ENCODE results near the gene ANKRD11. TPM values are rescaled to one million over a fixed set of nuclear protein-coding genes. Genes with fewer than 3 reads are reported as not detected.
A peak's percentile ranks its signal among the peaks of the same experiment; 100 is the strongest.

Gene ANKRD11
- total RNA-seq, 3 donors from 2014 or later, result 153 to 181 (median 162) TPM

DNA sequence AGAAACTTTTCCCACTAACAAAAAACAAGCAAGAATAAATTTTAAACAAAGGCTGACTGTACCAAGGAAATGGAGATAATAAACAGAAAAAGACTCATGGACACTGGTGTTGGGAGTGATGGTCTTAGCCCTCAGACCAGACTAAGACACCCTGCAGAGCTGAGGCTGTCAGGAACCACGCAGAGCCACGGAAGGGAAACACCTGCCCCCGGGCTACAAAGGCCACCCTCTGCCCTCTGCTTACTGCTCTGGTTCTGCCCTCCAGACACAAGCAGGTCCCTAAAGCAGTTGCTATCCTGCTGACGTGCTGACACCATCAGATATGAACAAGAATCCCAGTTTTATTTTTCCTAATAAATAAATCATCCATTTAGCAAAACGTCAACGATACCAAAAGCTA, 80.0 kb downstream of the ANKRD11 start:
- H3K9me3 Mint-ChIP-seq, result no peaks in the 10 kb centered on the region
- ATAC-seq (no peak), DNase-seq (no peak)
- H3K4me3 Mint-ChIP-seq, result no peak overlapping the region
- no peaks in the 10 kb centered on the region for H3K27me3 Mint-ChIP-seq (ENCODE audit: low read depth)
- H3K4me1 Mint-ChIP-seq (ENCODE audit: low read depth), result peaks cover 84% of the 10 kb centered on the region
- peaks cover 2% of the 10 kb centered on the region for H3K36me3 Mint-ChIP-seq (ENCODE audit: insufficient read depth)

DNA sequence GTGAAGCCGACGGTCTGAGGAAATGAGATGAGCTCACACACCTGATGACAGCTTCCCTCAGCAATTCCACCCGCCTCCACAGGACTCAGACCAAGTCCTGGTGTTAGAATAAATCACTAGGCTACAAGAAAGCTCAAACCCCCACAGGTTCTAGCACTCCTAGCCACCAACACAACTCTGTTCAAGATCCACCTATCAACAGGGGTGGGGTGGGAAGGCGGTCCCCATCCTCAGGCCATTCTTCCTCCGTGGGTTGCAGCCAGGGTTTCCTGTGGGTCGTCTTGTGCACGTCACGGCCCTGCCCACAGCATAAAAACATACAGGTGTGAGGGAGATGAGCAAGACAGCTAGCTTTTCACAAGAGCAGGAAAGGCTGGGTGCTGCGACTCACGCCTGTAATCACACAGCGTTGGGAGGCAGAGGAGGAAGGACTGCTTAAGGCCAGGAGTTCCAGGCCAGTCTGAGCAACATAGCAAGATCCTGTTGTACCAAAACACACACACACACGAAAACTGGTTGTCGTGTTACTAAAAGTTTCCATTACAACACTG, 81.1 kb downstream of the ANKRD11 start:
- ATAC-seq (peak; percentile 81 to 84), DNase-seq (peak; percentile 56)
- no peaks in the 10 kb centered on the region for H3K9me3 Mint-ChIP-seq
- peaks cover 2% of the 10 kb centered on the region for H3K36me3 Mint-ChIP-seq (ENCODE audit: insufficient read depth)
- H3K27me3 Mint-ChIP-seq (ENCODE audit: low read depth), result no peaks in the 10 kb centered on the region
- peak overlapping the region; percentile 27 for H3K4me3 Mint-ChIP-seq
- peaks cover 88% of the 10 kb centered on the region for H3K4me1 Mint-ChIP-seq (ENCODE audit: low read depth)

DNA sequence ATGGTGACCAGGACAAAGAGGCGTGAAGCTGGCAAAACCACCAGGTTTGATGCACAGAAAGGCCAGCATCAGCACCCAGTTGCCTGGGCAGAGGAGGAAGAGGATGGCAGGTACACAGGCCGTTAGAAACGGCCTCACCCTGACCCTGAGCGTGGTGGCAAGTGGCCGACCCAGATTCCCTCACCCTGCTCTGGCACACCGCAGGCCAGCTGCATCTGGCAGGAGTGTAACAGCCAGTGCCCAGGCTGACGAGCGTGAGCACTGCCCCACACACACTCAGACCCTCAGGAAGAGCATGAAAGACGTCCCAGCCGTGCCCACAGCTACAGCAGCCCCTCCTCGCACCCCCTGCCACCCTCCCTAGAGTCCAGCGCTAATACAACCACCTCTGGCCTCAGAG, 82.0 kb downstream of the ANKRD11 start:
- peaks cover under 1% of the 10 kb centered on the region for H3K36me3 Mint-ChIP-seq (ENCODE audit: insufficient read depth)
- DNase-seq (no peak), ATAC-seq (no peak)
- H3K9me3 Mint-ChIP-seq, result no peaks in the 10 kb centered on the region
- no peaks in the 10 kb centered on the region for H3K27me3 Mint-ChIP-seq (ENCODE audit: low read depth)
- peak overlapping the region; percentile 62 for H3K4me3 Mint-ChIP-seq
- peaks cover 91% of the 10 kb centered on the region for H3K4me1 Mint-ChIP-seq (ENCODE audit: low read depth)

DNA sequence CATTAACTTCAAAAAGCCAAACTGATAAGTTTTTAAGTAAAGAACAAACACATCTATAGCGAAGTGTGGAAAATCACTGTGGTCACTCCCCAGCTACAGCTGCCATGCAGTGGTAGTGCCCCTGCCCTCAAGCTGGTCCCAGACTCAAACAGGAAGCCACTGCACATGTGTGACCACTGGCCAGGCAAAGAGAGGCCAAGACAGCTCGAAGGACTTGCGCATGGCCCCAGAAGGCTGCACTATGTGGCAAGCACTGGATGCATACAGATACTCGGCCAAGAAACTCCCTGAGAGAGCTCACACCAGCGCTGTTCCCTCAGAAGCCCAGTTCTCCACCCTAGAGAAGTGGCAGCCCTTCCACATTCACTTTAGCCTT, 82.4 kb downstream of the ANKRD11 start:
- ATAC-seq (no peak), DNase-seq (no peak)
- peaks cover 91% of the 10 kb centered on the region for H3K4me1 Mint-ChIP-seq (ENCODE audit: low read depth)
- H3K36me3 Mint-ChIP-seq (ENCODE audit: insufficient read depth), result peaks cover 1% of the 10 kb centered on the region
- no peaks in the 10 kb centered on the region for H3K27me3 Mint-ChIP-seq (ENCODE audit: low read depth)
- H3K4me3 Mint-ChIP-seq, result peak overlapping the region; percentile 62
- H3K9me3 Mint-ChIP-seq, result no peaks in the 10 kb centered on the region

DNA sequence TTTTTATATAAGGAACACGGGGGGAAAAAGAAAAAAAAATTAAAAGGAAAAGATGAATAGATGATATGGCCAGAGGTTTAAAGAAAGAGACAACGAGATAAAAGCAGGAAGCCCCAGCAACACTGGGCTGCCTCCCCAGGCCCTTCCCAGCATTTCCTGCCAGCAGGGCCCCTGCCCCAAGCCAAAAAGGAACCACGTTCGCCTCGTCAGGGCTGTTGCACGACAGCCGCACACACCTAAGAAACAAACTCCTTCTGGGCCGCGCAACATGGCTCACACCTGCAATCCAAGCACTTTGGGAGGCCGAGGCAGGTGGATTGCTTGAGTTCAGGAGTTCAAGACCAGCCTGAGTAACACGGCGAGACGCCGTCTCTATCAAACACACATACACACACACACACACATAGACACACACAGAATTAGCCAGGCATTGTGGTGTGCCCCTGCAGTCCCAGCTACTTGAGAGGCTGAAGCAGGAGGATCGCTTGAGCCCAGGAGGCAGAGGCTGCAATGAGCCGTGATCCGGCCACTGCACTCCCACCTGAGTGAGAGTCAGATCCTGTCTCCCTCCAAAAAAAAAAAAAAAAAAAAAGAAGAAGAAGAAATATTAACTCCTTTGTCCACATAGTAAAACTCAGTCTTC, 83.0 kb downstream of the ANKRD11 start:
- no peak for DNase-seq
- ATAC-seq, result no peak
- peaks cover 88% of the 10 kb centered on the region for H3K4me1 Mint-ChIP-seq (ENCODE audit: low read depth)

DNA sequence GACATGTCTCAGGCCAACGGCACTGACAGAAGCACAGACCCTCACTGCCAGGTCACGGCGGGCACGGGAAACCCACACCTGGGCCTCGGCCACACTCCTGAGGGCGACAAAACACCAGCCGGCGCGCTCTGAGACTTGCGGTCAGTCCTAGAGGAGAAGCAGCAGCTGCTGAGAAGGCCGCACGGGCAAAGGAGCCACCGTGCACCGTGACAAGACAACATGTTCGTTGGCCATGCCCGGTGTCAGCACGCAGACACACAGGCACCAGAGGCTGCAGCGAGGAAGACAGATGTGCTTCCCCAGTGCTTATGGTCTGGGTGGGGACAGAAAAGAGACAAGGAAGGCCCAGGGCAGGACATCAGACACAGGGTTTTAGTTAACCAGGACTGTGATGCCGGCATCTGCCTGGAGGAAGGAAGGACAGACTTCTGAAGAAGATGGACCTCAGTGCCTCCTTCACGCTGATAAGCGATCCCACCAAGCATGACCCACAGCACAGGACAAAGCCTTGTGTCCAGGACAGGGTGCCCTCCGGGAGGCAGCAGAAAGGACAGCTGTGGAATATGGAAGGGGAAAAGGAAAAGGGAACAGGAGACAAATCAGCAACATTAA, 84.0 kb downstream of the ANKRD11 start:
- Mint-ChIP-seq H3K9me3 (no peaks in the 10 kb centered on the region), H3K36me3 (ENCODE audit: insufficient read depth) (peaks cover 1% of the 10 kb centered on the region), H3K4me1 (ENCODE audit: low read depth) (peaks cover 90% of the 10 kb centered on the region), H3K4me3 (peak overlapping the region; percentile 62), H3K27me3 (ENCODE audit: low read depth) (no peaks in the 10 kb centered on the region)
- no peak for ATAC-seq
- DNase-seq, result no peak

More for the DNA sequence above, 83.0 kb downstream of the ANKRD11 start:
- Mint-ChIP-seq H3K9me3 (no peaks in the 10 kb centered on the region), H3K36me3 (ENCODE audit: insufficient read depth) (peaks cover 1% of the 10 kb centered on the region), H3K4me3 (peak overlapping the region; percentile 62), H3K27me3 (ENCODE audit: low read depth) (no peaks in the 10 kb centered on the region)

DNA sequence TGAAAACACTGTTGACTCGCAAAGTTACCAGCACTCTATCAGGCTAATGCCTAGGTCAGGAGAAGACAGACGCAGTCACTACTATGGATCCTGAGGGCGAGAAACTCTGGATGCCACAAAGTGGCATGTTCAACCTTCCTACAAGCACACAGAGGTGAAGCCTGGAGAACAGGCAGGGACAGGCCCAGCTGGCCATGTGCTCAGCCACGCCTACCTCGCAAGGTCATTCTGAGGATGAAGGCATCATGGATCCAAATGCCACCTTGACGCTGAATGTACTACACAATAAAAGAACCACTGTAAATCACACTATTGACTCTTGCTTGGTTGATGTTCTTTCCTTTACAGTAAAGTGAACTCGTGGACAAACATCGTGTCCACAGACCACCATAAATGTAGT, 85.8 kb downstream of the ANKRD11 start:
- ATAC-seq (no peak), DNase-seq (no peak)
- H3K9me3 Mint-ChIP-seq, result no peaks in the 10 kb centered on the region
- H3K4me3 Mint-ChIP-seq, result no peak overlapping the region
- H3K36me3 Mint-ChIP-seq (ENCODE audit: insufficient read depth), result peaks cover 1% of the 10 kb centered on the region
- H3K4me1 Mint-ChIP-seq (ENCODE audit: low read depth), result peaks cover 78% of the 10 kb centered on the region
- no peaks in the 10 kb centered on the region for H3K27me3 Mint-ChIP-seq (ENCODE audit: low read depth)

DNA sequence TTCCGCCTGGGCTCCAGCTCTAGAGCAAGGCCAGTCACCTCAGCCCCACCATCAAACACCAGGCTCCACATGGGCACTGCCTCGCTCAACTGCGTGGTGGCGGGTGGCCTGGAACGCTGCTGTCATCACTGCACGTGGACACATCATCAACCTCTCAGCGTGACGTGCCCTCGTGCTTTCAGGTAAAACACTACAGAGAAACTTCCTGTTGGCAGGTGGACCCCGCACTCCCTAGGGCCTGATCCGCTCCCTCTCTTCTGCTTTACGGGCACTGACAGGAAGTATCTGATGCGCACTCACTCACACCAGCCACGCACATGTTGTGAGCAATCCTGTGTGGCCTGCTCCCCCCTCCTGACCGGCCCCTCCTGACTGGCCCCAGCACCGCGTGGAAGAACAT, 87.4 kb downstream of the ANKRD11 start:
- Mint-ChIP-seq H3K36me3 (ENCODE audit: insufficient read depth) (peaks cover 7% of the 10 kb centered on the region), H3K27me3 (ENCODE audit: low read depth) (no peaks in the 10 kb centered on the region), H3K9me3 (no peaks in the 10 kb centered on the region), H3K4me3 (peak overlapping the region; percentile 52), H3K4me1 (ENCODE audit: low read depth) (peaks cover 73% of the 10 kb centered on the region)
- peak; percentile 62 to 73 for ATAC-seq
- peak; percentile 28 for DNase-seq

DNA sequence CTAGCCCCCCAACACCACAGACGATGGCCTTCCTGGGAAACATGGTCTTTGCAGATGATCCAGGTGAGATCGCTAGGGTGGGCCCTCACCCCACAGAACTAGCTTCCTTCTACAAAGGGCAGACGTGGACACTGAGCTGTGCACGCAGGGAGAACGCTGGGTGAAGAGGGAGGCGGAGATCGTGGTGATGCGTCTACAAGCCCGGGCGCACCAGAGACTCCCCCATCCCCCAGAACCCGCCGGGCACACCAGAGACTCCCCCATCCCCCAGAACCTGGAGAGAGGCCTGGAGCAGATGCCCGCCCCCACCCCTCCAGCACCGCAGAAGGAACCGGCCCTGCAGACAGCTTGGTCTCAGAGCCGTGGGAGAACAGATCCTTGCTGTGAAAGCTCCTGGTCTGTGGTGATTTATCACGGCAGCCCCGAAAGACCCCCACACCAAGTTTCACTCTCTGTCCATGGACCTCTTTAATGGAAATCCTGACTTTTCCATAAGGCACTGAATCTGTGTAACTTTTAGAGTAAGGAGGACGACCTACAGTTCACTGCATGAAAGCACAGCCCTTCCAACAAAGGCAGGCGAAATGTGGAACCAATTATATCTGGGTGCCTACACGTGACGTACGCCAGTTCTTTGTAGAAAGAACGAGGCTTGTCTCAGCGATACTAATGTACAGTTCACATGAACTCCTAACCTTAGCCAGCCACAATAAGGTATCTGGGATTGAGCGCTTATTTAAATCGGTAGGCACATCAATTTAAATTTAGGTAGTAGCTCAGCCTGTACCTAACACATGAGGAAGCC, 88.5 kb downstream of the ANKRD11 start:
- Mint-ChIP-seq H3K27me3 (ENCODE audit: low read depth) (no peaks in the 10 kb centered on the region), H3K4me3 (no peak overlapping the region), H3K4me1 (ENCODE audit: low read depth) (peaks cover 70% of the 10 kb centered on the region), H3K9me3 (no peaks in the 10 kb centered on the region), H3K36me3 (ENCODE audit: insufficient read depth) (peaks cover 7% of the 10 kb centered on the region)
- DNase-seq, result no peak
- ATAC-seq, result no peak

DNA sequence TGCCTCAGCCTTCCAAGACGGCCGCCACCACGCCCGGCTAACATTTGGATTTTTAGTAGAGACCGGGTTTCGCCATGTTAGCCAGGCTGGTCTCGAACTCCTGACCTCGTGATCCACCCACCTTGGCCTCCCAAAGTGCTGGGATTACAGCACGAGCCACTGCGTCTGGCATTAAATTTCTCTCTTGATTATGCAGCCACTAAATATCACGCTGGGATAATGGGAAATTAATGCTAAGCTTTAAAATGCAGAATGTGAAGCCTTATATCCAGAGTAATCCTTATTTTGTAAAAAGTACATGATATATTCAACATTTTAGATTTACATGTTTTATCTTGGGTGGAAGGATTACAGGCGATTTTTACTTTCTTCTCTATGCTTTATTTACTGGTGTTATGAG, 89.2 kb downstream of the ANKRD11 start:
- peaks cover 63% of the 10 kb centered on the region for H3K4me1 Mint-ChIP-seq (ENCODE audit: low read depth)
- H3K4me3 Mint-ChIP-seq, result no peak overlapping the region
- DNase-seq (no peak), ATAC-seq (no peak)
- peaks cover 7% of the 10 kb centered on the region for H3K36me3 Mint-ChIP-seq (ENCODE audit: insufficient read depth)
- no peaks in the 10 kb centered on the region for H3K9me3 Mint-ChIP-seq
- no peaks in the 10 kb centered on the region for H3K27me3 Mint-ChIP-seq (ENCODE audit: low read depth)

DNA sequence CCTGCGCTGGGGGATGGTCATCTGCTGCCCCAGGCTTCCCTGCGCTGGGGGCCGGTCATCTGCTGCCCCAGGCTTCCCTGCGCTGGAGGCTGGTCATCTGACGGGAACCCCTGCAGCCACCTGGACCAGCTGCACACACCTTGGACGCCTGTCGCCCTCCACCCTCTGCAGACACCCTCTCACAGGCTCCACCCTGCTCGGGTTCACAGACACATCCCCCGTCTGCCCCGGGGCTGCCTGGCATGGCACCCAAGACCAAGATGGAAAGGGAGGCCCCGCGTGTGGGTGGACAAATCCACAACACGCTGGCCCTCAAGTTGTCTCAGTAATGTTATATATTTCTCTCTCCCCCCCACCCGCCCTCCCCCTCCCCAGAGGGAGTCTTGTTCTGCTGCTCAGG, 89.6 kb downstream of the ANKRD11 start:
- H3K4me3 Mint-ChIP-seq, result no peak overlapping the region
- ATAC-seq (no peak), DNase-seq (no peak)
- no peaks in the 10 kb centered on the region for H3K9me3 Mint-ChIP-seq
- H3K27me3 Mint-ChIP-seq (ENCODE audit: low read depth), result no peaks in the 10 kb centered on the region
- H3K4me1 Mint-ChIP-seq (ENCODE audit: low read depth), result peaks cover 61% of the 10 kb centered on the region
- peaks cover 7% of the 10 kb centered on the region for H3K36me3 Mint-ChIP-seq (ENCODE audit: insufficient read depth)

DNA sequence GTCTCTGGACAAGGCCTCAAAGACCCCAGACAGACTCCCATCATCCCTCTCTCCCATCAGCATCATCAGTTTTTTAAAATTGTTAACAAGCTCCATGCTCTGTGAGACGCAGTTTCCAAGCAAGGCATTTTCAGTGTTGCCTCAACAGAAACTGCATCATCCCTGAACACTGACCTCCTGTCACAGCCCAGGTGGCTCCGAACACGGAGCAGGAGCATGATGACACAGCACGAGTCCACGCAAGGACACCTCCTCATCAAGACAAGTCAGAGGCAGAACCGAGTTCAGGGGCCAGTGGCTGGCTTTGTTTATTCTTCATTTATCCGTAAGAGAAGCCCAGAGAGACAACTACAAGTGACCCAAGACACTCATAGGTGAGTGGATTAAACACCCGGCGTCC, 91.4 kb downstream of the ANKRD11 start:
- no peak for DNase-seq
- peaks cover 11% of the 10 kb centered on the region for H3K36me3 Mint-ChIP-seq (ENCODE audit: insufficient read depth)
- no peak overlapping the region for H3K4me3 Mint-ChIP-seq
- H3K9me3 Mint-ChIP-seq, result no peaks in the 10 kb centered on the region
- H3K4me1 Mint-ChIP-seq (ENCODE audit: low read depth), result peaks cover 59% of the 10 kb centered on the region
- no peak for ATAC-seq
- no peaks in the 10 kb centered on the region for H3K27me3 Mint-ChIP-seq (ENCODE audit: low read depth)

DNA sequence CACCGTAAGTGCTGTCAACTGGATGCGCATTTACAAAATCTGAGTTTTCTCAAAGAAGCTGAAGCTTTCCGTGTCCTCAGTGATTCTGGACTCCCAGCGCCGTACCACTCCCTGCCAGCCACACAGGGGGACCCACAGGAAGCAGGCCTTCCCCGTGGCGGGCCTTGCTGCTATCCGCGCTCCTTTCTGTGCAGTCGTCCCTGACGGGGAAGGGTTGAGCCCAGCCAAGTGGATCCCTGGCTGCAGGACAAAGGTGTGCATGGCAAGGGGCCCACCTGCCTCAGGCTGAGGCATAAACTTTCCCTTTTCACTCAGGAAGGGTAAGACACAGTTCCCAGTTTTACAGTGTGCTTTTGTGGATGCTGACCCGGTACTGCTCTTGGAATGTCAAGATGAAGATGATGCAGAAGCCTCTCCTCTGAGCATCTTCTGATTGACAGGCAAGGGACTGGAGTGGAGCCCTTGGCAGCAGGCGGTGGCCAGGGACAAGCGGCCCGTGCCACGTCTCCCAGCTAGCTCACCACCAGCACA, 93.0 kb downstream of the ANKRD11 start:
- DNase-seq (no peak), ATAC-seq (no peak)
- no peak overlapping the region for H3K4me3 Mint-ChIP-seq
- no peaks in the 10 kb centered on the region for H3K27me3 Mint-ChIP-seq (ENCODE audit: low read depth)
- peaks cover 58% of the 10 kb centered on the region for H3K4me1 Mint-ChIP-seq (ENCODE audit: low read depth)
- peaks cover 9% of the 10 kb centered on the region for H3K36me3 Mint-ChIP-seq (ENCODE audit: insufficient read depth)
- no peaks in the 10 kb centered on the region for H3K9me3 Mint-ChIP-seq

DNA sequence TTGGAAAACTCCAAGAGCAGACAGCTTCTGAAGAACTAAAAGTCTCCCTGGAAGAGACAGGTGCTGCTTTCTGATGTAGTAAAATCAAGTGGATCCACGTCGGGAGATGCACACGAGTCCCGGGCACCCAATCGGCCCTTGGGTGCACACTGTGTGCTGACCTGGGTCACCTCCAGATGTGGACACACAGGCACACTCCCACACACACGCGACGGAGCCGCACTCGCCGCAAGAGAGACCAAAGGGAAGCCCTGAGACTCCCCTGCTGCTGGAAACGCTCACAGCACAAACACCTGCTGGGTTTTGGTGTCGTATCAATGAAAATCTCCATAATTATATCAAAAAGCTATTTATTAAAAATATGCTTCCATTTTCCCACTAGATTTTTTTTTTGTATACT, 94.2 kb downstream of the ANKRD11 start:
- no peak for DNase-seq
- H3K9me3 Mint-ChIP-seq, result no peaks in the 10 kb centered on the region
- H3K4me3 Mint-ChIP-seq, result no peak overlapping the region
- no peaks in the 10 kb centered on the region for H3K27me3 Mint-ChIP-seq (ENCODE audit: low read depth)
- peaks cover 58% of the 10 kb centered on the region for H3K4me1 Mint-ChIP-seq (ENCODE audit: low read depth)
- ATAC-seq, result no peak
- H3K36me3 Mint-ChIP-seq (ENCODE audit: insufficient read depth), result peaks cover 11% of the 10 kb centered on the region
